Endothelial cell of umbilical vein (primary cell): ENCODE results near the gene SCUBE3. TPM values are rescaled to one million over a fixed set of nuclear protein-coding genes. Genes with fewer than 3 reads are reported as not detected.

Experiments used
- BruUV-seq: library from RNA; stranded (reverse); fragments of 400-500 nt; replicated peaks from 2 replicates; lab custom pipeline; 2021; lab: Mats Ljungman, UMichigan
- CTCF ChIA-PET: fragments of 300-600, 350-600 bp; sonication (Branson Sonifier 250); formaldehyde crosslinking; loops from one replicate; lab custom pipeline; 2021; ENCODE audit warnings: antibody characterized with exemption, inconsistent platforms; lab: Charles Lee
- POLR2A ChIA-PET: fragments of 300-600, 350-600 bp; sonication (Branson Sonifier 250); formaldehyde crosslinking; loops from one replicate; lab custom pipeline; 2021; ENCODE audit warnings: antibody characterized with exemption, inconsistent platforms; lab: Charles Lee
- DNase-seq: peaks from one replicate; pipeline ENCODE4 v3.0.0-alpha.2; 2011; ENCODE audit warnings: low read depth, low spot score
- FAIRE-seq: peaks from 2 replicates; lab custom pipeline; 2011; peaks lifted over from hg19 to GRCh38; lab: Jason Lieb, UNC
- H2AFZ ChIP-seq: 2 replicates; pipeline ENCODE4 v1.6.0; 2012; ENCODE audit warnings: low read depth, low read length, control low read depth, inconsistent platforms
- H3K27ac ChIP-seq: 2 replicates; pipeline ENCODE4 v1.5.1; 2011; ENCODE audit warnings: low read depth, mild to moderate bottlenecking, control low read depth, low read length, moderate library complexity; ENCODE audit not compliant: insufficient read depth
- H3K27me3 ChIP-seq, 2 experiments: 2 replicates each; pipeline versions ENCODE4 v1.6.0 to v1.6.1; 2011; ENCODE audit warnings: low read length in 2 of 2, mixed read lengths in 1 of 2; ENCODE audit not compliant: control insufficient read depth in 2 of 2, insufficient read depth in 2 of 2
- H3K36me3 ChIP-seq, 2 experiments: 2 replicates in 1 of 2; 3 replicates in 1 of 2; pipeline ENCODE4 v1.5.1; 2011; ENCODE audit warnings: low read length in 2 of 2, mild to moderate bottlenecking in 1 of 2, moderate library complexity in 1 of 2; ENCODE audit not compliant: control insufficient read depth in 2 of 2, insufficient read depth in 2 of 2; ENCODE audit errors: extremely low read depth in 1 of 2
- H3K4me1 ChIP-seq: 3 replicates; pipeline ENCODE4 v1.5.1; 2011; ENCODE audit warnings: mild to moderate bottlenecking, low read length; ENCODE audit not compliant: control insufficient read depth, insufficient read depth; ENCODE audit errors: extremely low read depth
- H3K4me2 ChIP-seq: 2 replicates; pipeline ENCODE4 v1.6.1; 2011; ENCODE audit warnings: low read length, control low read depth, mixed read lengths; ENCODE audit not compliant: insufficient read depth
- H3K4me3 ChIP-seq, 3 experiments: fragments of 200-600 bp in 1 of 3; sonication (generic), shearing (Covaris generic) in 1 of 3; replicated peaks in 1 of 3; 2 replicates each; pipeline ENCODE4 v1.5.1; 2011 to 2016; ENCODE audit warnings: control low read depth in 3 of 3, low read length in 3 of 3, mild to moderate bottlenecking in 2 of 3, inconsistent platforms in 1 of 3, low read depth in 1 of 3, moderate library complexity in 1 of 3; ENCODE audit not compliant: insufficient read depth in 1 of 3
- H3K79me2 ChIP-seq: 2 replicates; pipeline ENCODE4 v1.6.0; 2012; ENCODE audit warnings: low read length, inconsistent platforms; ENCODE audit not compliant: control insufficient read depth, insufficient read depth
- H3K9ac ChIP-seq: replicated peaks from 2 replicates; pipeline ENCODE3; 2011; ENCODE audit warnings: low read length, control low read depth; ENCODE audit not compliant: insufficient read depth; ENCODE audit errors: extremely low read depth
- H3K9me1 ChIP-seq: replicated peaks from 3 replicates; pipeline ENCODE4 v1.6.0; 2011; ENCODE audit warnings: mild to moderate bottlenecking, low read length; ENCODE audit not compliant: control insufficient read depth, insufficient read depth; ENCODE audit errors: extremely low read depth
- H3K9me3 ChIP-seq: replicated peaks from 2 replicates; pipeline ENCODE4 v1.5.1; 2012; ENCODE audit warnings: low read length, inconsistent platforms; ENCODE audit not compliant: control insufficient read depth, insufficient read depth
- H4K20me1 ChIP-seq: replicated peaks from 2 replicates; pipeline ENCODE3; 2011; ENCODE audit warnings: mild to moderate bottlenecking, low read length; ENCODE audit not compliant: control insufficient read depth, insufficient read depth; ENCODE audit errors: extremely low read depth
- FOS ChIP-seq: IDR thresholded peaks from 2 replicates; pipeline ENCODE4 v1.6.1; 2011; ENCODE audit warnings: mild to moderate bottlenecking, low read length, moderate library complexity, borderline replicate concordance; ENCODE audit not compliant: insufficient read depth
- JUN ChIP-seq: IDR thresholded peaks from 2 replicates; pipeline ENCODE4 v1.6.1; 2011; ENCODE audit warnings: borderline replicate concordance, low read depth; ENCODE audit not compliant: insufficient read length, insufficient read depth
- MAX ChIP-seq: IDR thresholded peaks from 2 replicates; pipeline ENCODE4 v1.6.1; 2011; ENCODE audit not compliant: insufficient read depth, insufficient read length
- POLR2A ChIP-seq: IDR thresholded peaks from 2 replicates; pipeline ENCODE4 v1.6.1; 2012; ENCODE audit warnings: low read depth, mild to moderate bottlenecking, control low read depth, low read length
- dilution Hi-C: fragments of 300-500 bp; cut with MboI; formaldehyde crosslinking; loops from one replicate; pipeline ENCODE4 v1.15.0; 2019; ENCODE audit warnings: low sequenced_read_pairs; ENCODE audit not compliant: extremely low pct_ligation_motif_present
- intact Hi-C: fragments of 100-400 bp; cut with micrococcal nuclease; formaldehyde crosslinking; loops from one replicate; pipeline ENCODE4 v1.10.0; 2022
- polyA plus RNA-seq, 4 experiments: library from polyadenylated mRNA; depleted of rRNA in 3 of 4; stranded (reverse) in 3 of 4; unstranded in 1 of 4; fragments of >200 nt; gene quantifications; 2 replicates each; pipeline versions ENCODE4 v1.2.1 to v1.2.3, GENCODE V29; 2011 to 2012; ENCODE audit warnings: missing spikeins in 1 of 4
- total RNA-seq: library from RNA; stranded (reverse); gene quantifications from 2 replicates; pipeline ENCODE4 v1.2.3, GENCODE V29; 2021
- TF ChIP-seq, protein P1 (sequence below), 2 donors: IDR thresholded peaks; 1 replicate in 1 of 2; 2 replicates in 1 of 2; pipeline ENCODE4 v1.5.1; 2011; ENCODE audit warnings: low read length in 2 of 2, mild to moderate bottlenecking in 2 of 2, moderate library complexity in 2 of 2, control low read depth in 1 of 2, inconsistent platforms in 1 of 2, low read depth in 1 of 2; ENCODE audit not compliant: insufficient read depth in 1 of 2; ENCODE audit errors: extremely low read depth in 1 of 2

SCUBE3 gene
- total and polyA plus RNA-seq, 2 donors (not counting 3 experiments of a cell fraction or from before 2014, with no cell fraction given), result 1.1 to 1.5 TPM

DNA sequence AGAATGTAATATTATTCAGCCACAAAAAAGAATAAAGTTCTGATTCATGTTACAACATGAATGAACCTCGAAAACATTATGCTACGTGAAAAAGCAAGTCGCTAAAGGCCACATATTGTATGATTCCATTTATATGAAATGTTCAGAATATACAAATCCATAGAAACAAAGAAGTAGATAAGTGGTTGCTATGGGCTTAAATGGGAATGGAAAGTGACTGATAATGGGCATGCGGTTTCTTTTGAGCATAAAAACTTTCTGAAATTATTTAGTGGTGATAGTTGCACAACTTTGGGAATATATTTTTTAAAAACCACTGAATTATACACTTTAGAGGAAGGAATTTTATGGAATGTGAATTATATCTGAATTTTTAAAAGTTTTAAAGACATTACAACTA is 39.3 kb upstream of the SCUBE3 start:
- POLR2A ChIA-PET, result no interaction called here

More for the DNA sequence above, 39.3 kb upstream of the SCUBE3 start:
- intact Hi-C loops, result no loop called here
- TF ChIP-seq JUN, result no peak
- TF ChIP-seq POLR2A, result no peak
- no peak for TF ChIP-seq FOS
- TF ChIP-seq, protein P1, sequence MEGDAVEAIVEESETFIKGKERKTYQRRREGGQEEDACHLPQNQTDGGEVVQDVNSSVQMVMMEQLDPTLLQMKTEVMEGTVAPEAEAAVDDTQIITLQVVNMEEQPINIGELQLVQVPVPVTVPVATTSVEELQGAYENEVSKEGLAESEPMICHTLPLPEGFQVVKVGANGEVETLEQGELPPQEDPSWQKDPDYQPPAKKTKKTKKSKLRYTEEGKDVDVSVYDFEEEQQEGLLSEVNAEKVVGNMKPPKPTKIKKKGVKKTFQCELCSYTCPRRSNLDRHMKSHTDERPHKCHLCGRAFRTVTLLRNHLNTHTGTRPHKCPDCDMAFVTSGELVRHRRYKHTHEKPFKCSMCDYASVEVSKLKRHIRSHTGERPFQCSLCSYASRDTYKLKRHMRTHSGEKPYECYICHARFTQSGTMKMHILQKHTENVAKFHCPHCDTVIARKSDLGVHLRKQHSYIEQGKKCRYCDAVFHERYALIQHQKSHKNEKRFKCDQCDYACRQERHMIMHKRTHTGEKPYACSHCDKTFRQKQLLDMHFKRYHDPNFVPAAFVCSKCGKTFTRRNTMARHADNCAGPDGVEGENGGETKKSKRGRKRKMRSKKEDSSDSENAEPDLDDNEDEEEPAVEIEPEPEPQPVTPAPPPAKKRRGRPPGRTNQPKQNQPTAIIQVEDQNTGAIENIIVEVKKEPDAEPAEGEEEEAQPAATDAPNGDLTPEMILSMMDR (IDR thresholded peaks at IDR 0.05; ENCODE audit: extremely low read depth in 1 of 2, insufficient read depth in 1 of 2, low read depth in 1 of 2, low read length in 2 of 2), result no peak
- TF ChIP-seq MAX, result no peak
- dilution Hi-C loops, result no loop called here
- Histone ChIP-seq H4K20me1 (no peaks in the 10 kb centered on the region), H3K9ac (no peak overlapping the region), H3K4me3 (no peak overlapping the region), H2AFZ (no peak overlapping the region), H3K9me3 (no peaks in the 10 kb centered on the region), H3K4me2 (no peak overlapping the region), H3K79me2 (no peaks in the 10 kb centered on the region), H3K27me3 (peaks cover 2 to 3% of the 10 kb centered on the region in 2 experiments), H3K36me3 (no peaks in the 10 kb centered on the region), H3K27ac (no peak overlapping the region), H3K9me1 (no peaks in the 10 kb centered on the region), H3K4me1 (no peaks in the 10 kb centered on the region)
- CTCF ChIA-PET, result no interaction called here
- FAIRE-seq (no peak), DNase-seq (no peak)
- BruUV-seq, result no TSS peak
